GM18873 (cell line): ENCODE data around the gene SMARCC1.

Source experiments
- ATAC-seq: cut with Tn5 transposase; IDR thresholded peaks from one replicate; pipeline ENCODE4 v1.9.1; 2021; ENCODE audit warnings: mild to moderate bottlenecking, moderate library complexity, moderate number of reproducible peaks; ENCODE audit not compliant: unreplicated experiment, low FRiP score

The SMARCC1 gene

DNA sequence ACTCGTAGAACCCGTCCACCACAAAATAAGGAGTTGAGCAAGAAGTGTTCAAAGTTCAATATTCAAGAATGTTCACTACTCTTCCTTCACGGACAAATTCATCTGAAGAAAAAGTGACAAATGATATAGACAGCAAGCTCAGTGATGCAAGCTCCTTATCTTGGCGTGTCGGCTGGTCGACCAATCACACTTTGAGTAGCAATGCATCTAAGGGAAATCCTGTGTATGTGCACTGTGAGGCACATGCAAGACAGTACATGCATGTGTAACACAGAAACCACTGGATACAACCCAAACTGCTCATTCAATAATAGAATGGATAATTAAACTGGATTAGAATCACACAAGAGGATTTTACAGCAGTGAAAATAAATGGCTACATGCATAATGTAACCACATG lies 138.6 kb downstream of the SMARCC1 start:
- ATAC-seq: no peak

- ATAC-seq: no peak
Measured at GRCh38 chr3:47641739-47642138, 140.0 kb downstream of the SMARCC1 start.

GRCh38 chr3:47636921-47637320 lies 144.8 kb downstream of the SMARCC1 start:
- ATAC-seq: no peak

GRCh38 chr3:47636225-47636624 lies 145.5 kb downstream of the SMARCC1 start:
- no peak for ATAC-seq

DNA sequence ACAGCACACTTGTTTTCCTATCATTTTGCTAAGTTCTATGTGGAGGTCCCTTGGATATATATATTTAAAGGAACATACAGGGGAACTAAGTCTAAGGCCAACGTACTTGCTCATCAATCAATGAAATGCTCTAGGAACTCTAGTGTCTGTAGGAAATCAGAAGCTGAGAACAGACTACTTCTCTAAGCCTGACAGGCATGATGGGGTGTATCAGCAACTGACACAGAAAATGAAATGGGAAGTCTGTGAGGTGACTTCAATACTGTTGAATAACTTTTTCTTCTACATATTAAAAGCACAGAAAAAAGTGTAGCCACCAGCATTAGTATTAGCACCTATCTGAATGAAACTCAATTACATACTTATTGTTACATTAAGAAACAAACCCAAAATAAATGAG lies 146.2 kb downstream of the SMARCC1 start:
- ATAC-seq: no peak

GRCh38 chr3:47634996-47635395 lies 146.7 kb downstream of the SMARCC1 start:
- no peak for ATAC-seq

- no peak for ATAC-seq
Measured at GRCh38 chr3:47630810-47631209, 150.9 kb downstream of the SMARCC1 start.

- no peak for ATAC-seq
Measured at GRCh38 chr3:47629770-47630169, 151.9 kb downstream of the SMARCC1 start.

DNA sequence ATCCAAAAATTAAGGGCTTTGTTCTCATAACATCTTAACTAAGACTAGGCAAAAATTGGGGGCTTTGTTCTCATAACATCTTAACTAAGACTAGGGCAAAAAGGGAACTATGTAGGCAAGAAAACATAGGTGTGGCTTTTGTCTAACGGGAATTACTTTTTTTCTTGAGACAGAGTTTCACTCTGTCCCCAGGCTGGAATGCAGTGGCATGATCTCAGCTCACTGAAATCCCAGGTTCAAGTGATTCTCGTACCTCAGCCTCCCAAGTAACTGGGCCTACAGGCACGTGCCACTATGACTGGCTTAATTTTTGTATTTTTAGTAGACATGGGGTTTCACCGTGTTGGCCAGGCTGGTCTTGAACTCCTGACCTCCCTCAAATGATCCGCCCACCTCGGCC lies 153.3 kb downstream of the SMARCC1 start:
- ATAC-seq: no peak

DNA sequence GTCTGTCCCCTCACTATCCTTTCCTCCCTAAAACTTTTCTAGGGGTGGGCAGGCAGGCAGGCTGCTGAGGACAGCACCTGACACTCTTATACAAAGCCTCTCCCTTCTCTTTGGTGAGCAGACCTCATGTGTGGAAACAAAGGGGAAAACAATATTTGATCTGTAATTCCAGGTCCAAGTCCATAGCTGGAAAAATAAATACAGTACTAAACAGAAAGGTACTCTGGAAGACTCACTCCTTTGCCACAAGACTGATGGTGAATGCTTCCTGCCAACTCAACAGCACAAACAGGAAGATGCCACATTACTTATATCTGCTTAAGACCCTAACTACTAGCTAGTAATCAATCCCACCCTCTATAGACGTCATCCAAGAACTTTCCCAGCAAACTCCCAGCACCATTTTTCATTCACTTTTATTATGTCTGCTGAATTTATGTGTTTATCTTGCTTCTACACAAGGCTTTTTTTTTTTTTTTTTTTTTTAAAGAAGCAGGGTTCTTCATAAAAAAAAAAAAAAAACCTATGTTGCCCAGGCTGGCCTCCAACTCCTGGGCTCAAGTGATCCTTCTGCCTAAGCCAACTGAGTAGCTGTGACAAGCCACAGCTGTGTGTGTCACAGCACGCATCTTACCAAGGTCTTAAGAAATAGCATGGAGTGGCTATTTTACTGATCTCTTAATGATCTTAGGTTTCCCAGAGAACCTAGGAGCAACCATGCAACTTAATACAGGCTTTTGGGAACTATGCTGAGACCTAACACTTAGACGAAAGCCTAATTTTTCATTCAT lies 158.8 kb downstream of the SMARCC1 start:
- ATAC-seq: no peak

- no peak for ATAC-seq
Measured at GRCh38 chr3:47617086-47618010, 164.3 kb downstream of the SMARCC1 start.

GRCh38 chr3:47614788-47615187 lies 166.9 kb downstream of the SMARCC1 start:
- ATAC-seq: no peak

GRCh38 chr3:47613722-47614121 lies 168.0 kb downstream of the SMARCC1 start:
- no peak for ATAC-seq

- ATAC-seq: no peak
Measured at GRCh38 chr3:47612879-47613278, 168.8 kb downstream of the SMARCC1 start.

GRCh38 chr3:47612178-47612577 lies 169.5 kb downstream of the SMARCC1 start:
- ATAC-seq: no peak

GRCh38 chr3:47611576-47611975 lies 170.1 kb downstream of the SMARCC1 start:
- ATAC-seq: no peak

DNA sequence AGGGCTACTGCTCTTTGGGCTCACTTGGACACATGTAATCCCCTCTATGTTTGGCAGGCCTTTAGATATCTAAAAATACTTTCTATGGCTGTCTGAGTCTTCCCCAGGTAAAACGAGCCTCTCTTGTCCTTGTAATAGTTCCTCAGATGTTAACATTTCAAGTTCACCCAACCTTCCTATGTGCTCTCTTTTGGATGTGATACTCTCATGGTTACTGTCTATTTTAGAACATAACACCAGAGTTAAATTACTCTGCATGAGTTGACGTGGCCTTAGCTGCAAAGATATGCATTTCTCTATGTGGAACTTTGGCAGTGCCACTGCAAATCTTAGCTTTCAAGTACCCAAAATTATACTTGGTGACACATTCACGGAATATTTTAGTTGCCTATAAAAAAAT lies 171.1 kb downstream of the SMARCC1 start:
- ATAC-seq: no peak

- no peak for ATAC-seq
Measured at GRCh38 chr3:47607335-47607734, 174.4 kb downstream of the SMARCC1 start.

- ATAC-seq: no peak
Measured at GRCh38 chr3:47606165-47606564, 175.5 kb downstream of the SMARCC1 start.

- ATAC-seq: no peak
Measured at GRCh38 chr3:47605652-47606051, 176.0 kb downstream of the SMARCC1 start.

DNA sequence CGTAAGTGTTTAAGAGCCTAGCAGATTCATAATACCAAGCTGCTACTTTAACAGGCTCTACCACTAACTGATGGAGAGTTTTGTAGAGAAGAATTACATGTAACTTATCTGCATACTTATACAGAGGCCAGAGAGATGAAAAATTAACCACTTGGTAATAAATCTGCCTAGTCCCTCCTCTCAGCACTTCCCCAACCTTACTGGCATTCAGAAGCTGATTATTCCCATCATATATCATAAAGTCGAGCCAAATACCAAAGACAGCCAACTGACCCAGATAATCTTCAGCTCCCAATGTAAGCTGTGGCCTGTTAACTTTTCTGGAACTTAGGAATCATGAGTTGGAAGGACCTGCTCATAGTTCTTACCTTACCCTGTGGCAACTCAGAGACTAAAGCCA lies 177.5 kb downstream of the SMARCC1 start:
- ATAC-seq: no peak

GRCh38 chr3:47603332-47603731 lies 178.4 kb downstream of the SMARCC1 start:
- ATAC-seq: no peak
